ENCODE results near the gene GJB3.
A peak's percentile ranks its signal among the peaks of the same experiment; 100 is the strongest.
"Not testable (repeated sequence)": the region's sequence is repeated elsewhere in the genome, so short reads cannot be mapped to it uniquely, and the experiment has no call there.

GJB3 gene

GRCh38 chr1:34761176-34761761 is 19.7 kb upstream of the GJB3 start:
- no peak for DNase-seq (ENCODE audit: low read depth)

GRCh38 chr1:34761776-34762307 is 19.2 kb upstream of the GJB3 start:
- DNase-seq (ENCODE audit: low read depth) = no peak

- no peak for DNase-seq (ENCODE audit: low read depth)
Observed at GRCh38 chr1:34762474-34763141, 18.4 kb upstream of the GJB3 start.

- peak; percentile 61 for DNase-seq (ENCODE audit: low read depth)
Observed at GRCh38 chr1:34763142-34763781, 17.8 kb upstream of the GJB3 start.

GRCh38 chr1:34768856-34769255 is 12.2 kb upstream of the GJB3 start:
- no peak for DNase-seq (ENCODE audit: low read depth)

GRCh38 chr1:34770891-34771504 is 10.0 kb upstream of the GJB3 start:
- no peak for DNase-seq (ENCODE audit: low read depth)

GRCh38 chr1:34771573-34772371 is 9.2 kb upstream of the GJB3 start:
- DNase-seq (ENCODE audit: low read depth) = no peak

GRCh38 chr1:34773114-34773513 is 7.9 kb upstream of the GJB3 start:
- not testable (repeated sequence) for DNase-seq (ENCODE audit: low read depth)

GRCh38 chr1:34774957-34775356 is 6.1 kb upstream of the GJB3 start:
- no peak for DNase-seq (ENCODE audit: low read depth)

- DNase-seq (ENCODE audit: low read depth) = no peak
Observed at GRCh38 chr1:34776911-34777310, 4.1 kb upstream of the GJB3 start.

- no peak for DNase-seq (ENCODE audit: low read depth)
Observed at GRCh38 chr1:34777519-34778321, 3.3 kb upstream of the GJB3 start.

GRCh38 chr1:34778381-34778780 is 2.6 kb upstream of the GJB3 start:
- no peak for DNase-seq (ENCODE audit: low read depth)

GRCh38 chr1:34779005-34779404 is 2.0 kb upstream of the GJB3 start:
- DNase-seq (ENCODE audit: low read depth) = no peak

GRCh38 chr1:34779526-34779925 is 1.5 kb upstream of the GJB3 start:
- DNase-seq (ENCODE audit: low read depth) = no peak

- DNase-seq (ENCODE audit: low read depth) = no peak
Observed at GRCh38 chr1:34779962-34780361, 1.1 kb upstream of the GJB3 start.

GRCh38 chr1:34780528-34780927 is 486 bp upstream of the GJB3 start:
- no peak for DNase-seq (ENCODE audit: low read depth)

GRCh38 chr1:34781844-34782391 is 904 bp downstream of the GJB3 start:
- no peak for DNase-seq (ENCODE audit: low read depth)

- DNase-seq (ENCODE audit: low read depth) = no peak
Observed at GRCh38 chr1:34784751-34785221, 3.8 kb downstream of the GJB3 start.

GRCh38 chr1:34785231-34785874 is 4.3 kb downstream of the GJB3 start:
- no peak for DNase-seq (ENCODE audit: low read depth)

- DNase-seq (ENCODE audit: low read depth) = no peak
Observed at GRCh38 chr1:34785875-34786470, 5.0 kb downstream of the GJB3 start.
